BJ (cell line): ENCODE measurements around the gene C10orf88. TPM values are rescaled to one million over a fixed set of nuclear protein-coding genes. Genes with fewer than 3 reads are reported as not detected.

Experiments
- CTCF ChIA-PET: fragments of 350-600 bp; formaldehyde crosslinking; extraction: SDS; loops from one replicate; lab custom pipeline; 2021; ENCODE audit warnings: antibody characterized with exemption, inconsistent platforms; lab: Yijun Ruan, JAX
- POLR2A ChIA-PET: fragments of 300-600 bp; sonication (Branson Sonifier 250); formaldehyde crosslinking; extraction: SDS; loops from one replicate; lab custom pipeline; 2021; ENCODE audit warnings: antibody characterized with exemption; lab: Charles Lee
- DNase-seq: peaks from one replicate; pipeline ENCODE4 v3.0.0-alpha.2; 2011; ENCODE audit warnings: low read depth
- H3K27me3 ChIP-seq: 2 replicates; pipeline ENCODE4 v1.6.0; 2011; ENCODE audit warnings: low read length; ENCODE audit not compliant: control insufficient read depth, insufficient read depth
- H3K36me3 ChIP-seq: 2 replicates; pipeline ENCODE4 v1.5.1; 2011; ENCODE audit warnings: low read length; ENCODE audit not compliant: control insufficient read depth, insufficient read depth
- H3K4me3 ChIP-seq: 2 replicates; pipeline ENCODE4 v1.5.1; 2011; ENCODE audit warnings: low read depth, mild to moderate bottlenecking, control low read depth, low read length
- CTCF ChIP-seq: IDR thresholded peaks from 2 replicates; pipeline ENCODE4 v1.5.1; 2011; ENCODE audit warnings: low read depth, mild to moderate bottlenecking, control low read depth, inconsistent platforms, low read length, moderate library complexity; ENCODE audit not compliant: insufficient read depth
- polyA plus RNA-seq: library from polyadenylated mRNA; depleted of rRNA; stranded (reverse); fragments of >200 nt; gene quantifications from 2 replicates; pipeline ENCODE4 v1.2.3, GENCODE V29; 2011; rRNA removed

C10orf88 gene
- polyA plus RNA-seq, 1 experiment: 2.0 TPM

GRCh38 chr10:122894261-122894944 lies 59.6 kb downstream of the C10orf88 start:
- Histone ChIP-seq H3K27me3 (no peaks in the 10 kb centered on the region), H3K36me3 (no peaks in the 10 kb centered on the region), H3K4me3 (no peak overlapping the region)
- CTCF ChIA-PET: no interaction called here
- no peak for TF ChIP-seq CTCF
- no peak for DNase-seq
- POLR2A ChIA-PET: no interaction called here

GRCh38 chr10:122884166-122884565 lies 69.9 kb downstream of the C10orf88 start:
- CTCF ChIA-PET: no interaction called here
- POLR2A ChIA-PET: no interaction called here
- no peak for DNase-seq
- TF ChIP-seq CTCF: no peak
- no peaks in the 10 kb centered on the region for H3K27me3 ChIP-seq
- H3K4me3 ChIP-seq: no peak overlapping the region
- no peaks in the 10 kb centered on the region for H3K36me3 ChIP-seq

GRCh38 chr10:122882766-122883165 lies 71.3 kb downstream of the C10orf88 start:
- ChIA-PET CTCF (no interaction called here), POLR2A (no interaction called here)

More at GRCh38 chr10:122882766-122883165, 71.3 kb downstream of the C10orf88 start:
- no peak for DNase-seq
- TF ChIP-seq CTCF: no peak
- H3K27me3 ChIP-seq: no peaks in the 10 kb centered on the region
- no peaks in the 10 kb centered on the region for H3K36me3 ChIP-seq
- H3K4me3 ChIP-seq: no peak overlapping the region

Other genes starting within 250 kb of the C10orf88 start
- 0.64 and 0.85 TPM in 2 replicates for gene CUZD1, start 108.4 kb downstream of the C10orf88 start, polyA plus RNA-seq
- gene FAM24B, start 74.6 kb downstream of the C10orf88 start, polyA plus RNA-seq: 2.8 and 4.0 TPM in 2 replicates
- not detected in 2 replicates for gene FAM24A, start 43.6 kb downstream of the C10orf88 start, polyA plus RNA-seq
- gene PSTK, start 26.2 kb upstream of the C10orf88 start, polyA plus RNA-seq: 3.0 and 5.5 TPM in 2 replicates
- gene IKZF5, start 54.6 kb upstream of the C10orf88 start, polyA plus RNA-seq: 4.9 and 6.6 TPM in 2 replicates
- gene ACADSB, start 54.8 kb upstream of the C10orf88 start, polyA plus RNA-seq: 5.2 and 9.3 TPM in 2 replicates
- not detected in 2 replicates for gene HMX3, start 181.7 kb upstream of the C10orf88 start, polyA plus RNA-seq
- gene HMX2, start 193.9 kb upstream of the C10orf88 start, polyA plus RNA-seq: not detected in 2 replicates
- gene BUB3, start 200.2 kb upstream of the C10orf88 start, polyA plus RNA-seq: 193 TPM in 2 replicates